ENCODE data around the gene CRYGN. TPM values are rescaled to one million over a fixed set of nuclear protein-coding genes. Genes with fewer than 3 reads are reported as not detected.

The CRYGN gene
- total RNA-seq, 2 donors from 2014 or later: 0.35 TPM; not detected in 1

- Histone ChIP-seq H3K4me1 (ENCODE audit: control insufficient read depth in 1 of 2, low read depth in 2 of 2) (peaks cover 9 to 28% of the 10 kb centered on the region in 2 donors), H3K4me3 (no peak overlapping the region), H3K27ac (peak overlapping the region in 1 of 2 donors; percentile 87), H3K27me3 (replicated peaks; ENCODE audit: insufficient read depth) (no peaks in the 10 kb centered on the region), H3K9me3 (no peaks in the 10 kb centered on the region), H3K36me3 (no peaks in the 10 kb centered on the region)
- ATAC-seq (ENCODE audit: insufficient number of reproducible peaks, low FRiP score, low read depth) (no peak), DNase-seq (ENCODE audit: low spot score) (no peak)
- TF ChIP-seq CTCF (IDR thresholded peaks at IDR 0.05): no peak
These were observed 52.6 kb downstream of the CRYGN start for GRCh38 chr7:151387161-151388006.

DNA sequence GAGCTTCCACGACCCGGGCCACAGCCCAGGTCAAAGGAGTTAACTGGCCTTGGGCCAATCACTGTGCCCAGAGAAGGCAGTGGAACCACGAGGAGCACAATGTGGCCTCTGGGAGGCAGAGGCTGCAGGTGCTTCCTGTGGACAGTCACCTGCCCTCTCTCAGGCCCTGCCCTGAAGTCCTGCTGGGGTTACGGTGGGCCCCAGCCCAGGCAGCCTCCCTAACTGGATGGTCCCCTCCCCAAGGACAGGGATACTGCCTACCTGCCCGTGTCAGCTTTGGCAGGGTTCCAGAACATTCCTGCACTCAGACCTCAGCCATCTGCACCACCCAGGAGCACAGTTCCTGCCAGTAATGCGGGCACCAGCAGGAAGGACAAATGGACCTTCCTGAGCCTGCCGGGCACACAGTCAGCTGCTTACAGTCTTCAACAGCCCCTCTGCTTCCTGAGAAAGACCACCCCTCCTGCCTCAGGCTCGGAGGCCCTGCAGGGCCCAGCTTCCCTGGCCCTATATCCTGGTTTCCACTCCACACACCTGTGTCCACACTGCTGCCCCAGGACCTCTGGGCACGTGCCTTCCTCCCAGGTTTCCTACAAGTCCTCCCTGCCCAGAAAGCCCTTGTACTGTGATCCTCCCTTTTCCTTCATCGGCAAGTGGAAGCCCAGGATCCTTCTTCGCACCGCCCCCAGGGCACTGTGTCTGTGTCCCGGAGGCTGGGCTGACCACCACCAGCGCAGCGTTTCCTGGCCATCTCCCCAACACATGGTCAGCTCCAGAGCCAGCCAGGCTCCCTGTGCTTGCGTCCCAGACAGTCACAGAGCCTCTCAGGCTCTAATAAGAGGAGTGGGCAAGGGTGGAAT lies 53.4 kb downstream of the CRYGN start:
- H3K36me3 ChIP-seq: no peaks in the 10 kb centered on the region
- peaks cover 13 to 34% of the 10 kb centered on the region in 2 donors for H3K4me1 ChIP-seq (ENCODE audit: control insufficient read depth in 1 of 2, low read depth in 2 of 2)
- peak overlapping the region; percentile 77 to 87 for H3K27ac ChIP-seq
- ATAC-seq (ENCODE audit: insufficient number of reproducible peaks, low FRiP score, low read depth) (no peak), DNase-seq (ENCODE audit: low spot score) (no peak)
- TF ChIP-seq CTCF (IDR thresholded peaks at IDR 0.05): no peak
- no peak overlapping the region for H3K4me3 ChIP-seq
- no peaks in the 10 kb centered on the region for H3K27me3 ChIP-seq (replicated peaks; ENCODE audit: insufficient read depth)
- no peaks in the 10 kb centered on the region for H3K9me3 ChIP-seq

GRCh38 chr7:151385626-151386300 lies 54.2 kb downstream of the CRYGN start:
- Histone ChIP-seq H3K36me3 (no peaks in the 10 kb centered on the region), H3K27ac (peak overlapping the region; percentile 77 to 87), H3K9me3 (no peaks in the 10 kb centered on the region), H3K4me1 (ENCODE audit: control insufficient read depth in 1 of 2, low read depth in 2 of 2) (peaks cover 16 to 42% of the 10 kb centered on the region in 2 donors), H3K27me3 (replicated peaks; ENCODE audit: insufficient read depth) (no peaks in the 10 kb centered on the region), H3K4me3 (no peak overlapping the region)
- ATAC-seq (ENCODE audit: insufficient number of reproducible peaks, low FRiP score, low read depth): no peak
- no peak for DNase-seq (ENCODE audit: low spot score)
- TF ChIP-seq CTCF (IDR thresholded peaks at IDR 0.05): no peak

DNA sequence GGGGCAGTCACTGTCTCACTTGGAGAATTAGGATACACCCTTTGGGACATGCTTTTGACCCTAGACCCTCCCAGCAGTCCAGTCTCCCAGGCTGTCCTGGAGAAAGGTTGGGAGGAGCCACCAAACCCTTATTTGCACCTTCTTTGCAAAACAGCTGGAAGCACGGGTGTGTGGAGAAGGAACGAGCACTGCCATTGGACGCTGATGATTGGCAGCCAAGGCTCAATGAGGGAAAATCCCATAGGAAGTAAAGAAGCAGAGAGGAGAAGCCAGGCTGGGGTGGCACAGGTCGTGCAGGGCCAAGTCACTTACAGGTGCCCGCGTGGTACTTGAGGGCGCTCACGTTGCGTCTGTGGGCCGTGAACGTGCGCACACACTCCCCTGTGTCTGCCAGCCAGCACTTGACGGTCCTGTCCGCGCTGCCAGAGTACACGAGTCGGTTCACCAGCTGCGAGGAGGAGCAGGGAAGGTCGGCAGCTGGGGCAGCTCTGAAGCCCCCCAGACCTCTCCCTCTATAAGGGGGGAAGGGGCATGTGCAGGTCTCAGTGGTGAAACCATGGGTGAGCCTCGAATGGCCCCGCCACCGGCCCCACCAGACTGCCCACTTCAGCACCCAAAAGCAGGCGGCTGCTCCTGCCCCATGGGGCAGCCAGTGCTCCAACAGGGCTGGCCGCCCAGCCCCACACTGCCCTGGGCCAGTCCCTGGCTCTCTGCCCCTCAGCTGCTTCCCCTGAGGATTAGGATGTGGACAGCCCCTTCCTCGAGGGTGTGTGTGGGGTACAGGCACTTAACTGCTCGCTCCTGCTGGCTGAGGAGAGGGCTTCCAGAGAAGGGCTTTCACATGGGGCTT lies 54.9 kb downstream of the CRYGN start:
- peak; percentile 20 for ATAC-seq (ENCODE audit: insufficient number of reproducible peaks, low FRiP score, low read depth)

More for the DNA sequence above, 54.9 kb downstream of the CRYGN start:
- H3K4me1 ChIP-seq (ENCODE audit: control insufficient read depth in 1 of 2, low read depth in 2 of 2): peaks cover 16 to 42% of the 10 kb centered on the region in 2 donors
- no peak for TF ChIP-seq CTCF (IDR thresholded peaks at IDR 0.05)
- H3K36me3 ChIP-seq: no peaks in the 10 kb centered on the region
- no peaks in the 10 kb centered on the region for H3K27me3 ChIP-seq (replicated peaks; ENCODE audit: insufficient read depth)
- no peak overlapping the region for H3K4me3 ChIP-seq
- peak overlapping the region; percentile 77 to 87 for H3K27ac ChIP-seq
- no peaks in the 10 kb centered on the region for H3K9me3 ChIP-seq
- DNase-seq (ENCODE audit: low spot score): no peak

Data from thoracic aorta (tissue), 2 donors.